Fibroblast of skin of left biceps (primary cell): ENCODE measurements around the gene BNC2.
"Not testable (repeated sequence)": the region's sequence is repeated elsewhere in the genome, so short reads cannot be mapped to it uniquely, and the experiment has no call there.

Experiments used
- DNase-seq, 2 experiments: peaks; one replicate each; pipeline ENCODE4 v3.0.0-alpha.2; 2013; ENCODE audit warnings: low read depth in 2 of 2

Gene BNC2

GRCh38 chr9:16450578-16450977, 419.9 kb downstream of the BNC2 start:
- DNase-seq: no peak

GRCh38 chr9:16450043-16450442, 420.4 kb downstream of the BNC2 start:
- DNase-seq: no peak

GRCh38 chr9:16449076-16449730, 421.3 kb downstream of the BNC2 start:
- DNase-seq: no peak

- no peak for DNase-seq
These were observed 422.5 kb downstream of the BNC2 start for GRCh38 chr9:16447946-16448345.

- DNase-seq: no peak
These were observed 423.8 kb downstream of the BNC2 start for GRCh38 chr9:16446636-16447035.

GRCh38 chr9:16445141-16445920, 425.1 kb downstream of the BNC2 start:
- DNase-seq: no peak

GRCh38 chr9:16442622-16443021, 427.8 kb downstream of the BNC2 start:
- no peak for DNase-seq

GRCh38 chr9:16441791-16442190, 428.7 kb downstream of the BNC2 start:
- DNase-seq: no peak

GRCh38 chr9:16438831-16439230, 431.6 kb downstream of the BNC2 start:
- DNase-seq: not testable (repeated sequence)

- DNase-seq: no peak
These were observed 433.9 kb downstream of the BNC2 start for GRCh38 chr9:16436545-16436944.

GRCh38 chr9:16434526-16434925, 435.9 kb downstream of the BNC2 start:
- DNase-seq: peak; percentile 68 to 75

- DNase-seq: no peak
These were observed 437.0 kb downstream of the BNC2 start for GRCh38 chr9:16433494-16433893.

- no peak for DNase-seq
These were observed 438.6 kb downstream of the BNC2 start for GRCh38 chr9:16431666-16432392.

- no peak for DNase-seq
These were observed 440.8 kb downstream of the BNC2 start for GRCh38 chr9:16429671-16430070.

- DNase-seq: no peak
These were observed 442.5 kb downstream of the BNC2 start for GRCh38 chr9:16427873-16428427.

GRCh38 chr9:16426716-16427115, 443.8 kb downstream of the BNC2 start:
- no peak for DNase-seq

GRCh38 chr9:16425562-16426231, 444.8 kb downstream of the BNC2 start:
- DNase-seq: peak; percentile 27 to 41

GRCh38 chr9:16422114-16422513, 448.4 kb downstream of the BNC2 start:
- DNase-seq: no peak

- DNase-seq: no peak
These were observed 448.9 kb downstream of the BNC2 start for GRCh38 chr9:16421532-16421931.

GRCh38 chr9:16419124-16419523, 451.3 kb downstream of the BNC2 start:
- DNase-seq: no peak

GRCh38 chr9:16418721-16419120, 451.7 kb downstream of the BNC2 start:
- DNase-seq: no peak

- no peak for DNase-seq
These were observed 452.7 kb downstream of the BNC2 start for GRCh38 chr9:16417749-16418148.
